Measurements from ENCODE around the gene SHLD2. TPM values are rescaled to one million over a fixed set of nuclear protein-coding genes. Genes with fewer than 3 reads are reported as not detected.

The SHLD2 gene
- total and polyA plus RNA-seq, 2 of the 13 experiments (the other 11 are each of a cell fraction or from before 2014, with no cell fraction given), result 25.7 to 53.7 TPM

DNA sequence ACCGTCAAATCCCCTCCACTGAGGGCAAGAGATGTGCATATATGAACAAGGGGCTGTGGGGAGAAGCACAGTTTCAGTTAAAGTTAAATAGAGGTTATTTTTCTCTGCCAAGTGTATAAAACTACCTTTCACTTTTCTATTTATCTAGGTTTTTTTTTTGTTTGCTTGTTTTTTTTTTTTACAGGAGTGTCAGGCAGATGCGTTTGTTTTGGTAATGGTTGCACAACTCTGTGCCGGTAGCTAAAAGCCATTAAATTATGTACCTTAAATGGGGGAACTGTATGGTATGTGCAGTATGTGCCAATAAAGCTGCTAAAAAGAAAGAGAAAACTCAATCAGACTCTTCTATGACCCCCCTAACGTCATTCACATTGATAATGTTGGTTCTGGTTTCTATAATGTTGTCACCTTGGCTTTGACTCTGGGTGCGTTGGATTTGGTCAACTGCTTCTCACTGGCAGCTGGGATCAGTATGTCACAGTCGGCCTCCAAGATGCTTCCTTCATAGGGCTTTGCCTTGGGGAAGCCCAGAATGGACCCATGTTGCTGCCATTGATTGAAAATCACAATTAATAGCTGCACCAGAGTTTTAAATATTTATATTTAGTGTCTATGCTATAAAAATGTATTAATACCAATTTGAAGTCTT lies 34.6 kb upstream of the SHLD2 start (continued):
- TF ChIP-seq TEAD3 (CRISPR knock-in tag; optimal IDR thresholded peaks at IDR 0.05; ENCODE audit: borderline replicate concordance) (no peak), ZNF501 (CRISPR knock-in tag; IDR thresholded peaks at IDR 0.05) (no peak), ZFP36L1 (CRISPR knock-in tag; IDR thresholded peaks at IDR 0.05) (no peak), SOX5 (CRISPR knock-in tag; IDR thresholded peaks at IDR 0.05; ENCODE audit: borderline replicate concordance) (0 out of 2 replicates have a peak, but pooled peaks have one; percentile 13), REXO4 (CRISPR knock-in tag; IDR thresholded peaks at IDR 0.05; ENCODE audit: borderline replicate concordance) (no peak), EP300 (IDR thresholded peaks at IDR 0.05; ENCODE audit: low read depth in 2 of 2, low read length in 2 of 2) (peak in 1 of 2 experiments; percentile 19; a peak in 1 of 4 replicates), EP300 (CRISPR knock-in tag; IDR thresholded peaks at IDR 0.05; ENCODE audit: borderline replicate concordance) (no peak), ZNF792 (CRISPR knock-in tag; IDR thresholded peaks at IDR 0.05) (no peak), ZNF256 (CRISPR knock-in tag; conservative IDR thresholded peaks at IDR 0.05) (no peak), ATF7-NPFF (CRISPR knock-in tag; IDR thresholded peaks at IDR 0.05; ENCODE audit: low read depth) (no peak)
- TF ChIP-seq, protein P1, sequence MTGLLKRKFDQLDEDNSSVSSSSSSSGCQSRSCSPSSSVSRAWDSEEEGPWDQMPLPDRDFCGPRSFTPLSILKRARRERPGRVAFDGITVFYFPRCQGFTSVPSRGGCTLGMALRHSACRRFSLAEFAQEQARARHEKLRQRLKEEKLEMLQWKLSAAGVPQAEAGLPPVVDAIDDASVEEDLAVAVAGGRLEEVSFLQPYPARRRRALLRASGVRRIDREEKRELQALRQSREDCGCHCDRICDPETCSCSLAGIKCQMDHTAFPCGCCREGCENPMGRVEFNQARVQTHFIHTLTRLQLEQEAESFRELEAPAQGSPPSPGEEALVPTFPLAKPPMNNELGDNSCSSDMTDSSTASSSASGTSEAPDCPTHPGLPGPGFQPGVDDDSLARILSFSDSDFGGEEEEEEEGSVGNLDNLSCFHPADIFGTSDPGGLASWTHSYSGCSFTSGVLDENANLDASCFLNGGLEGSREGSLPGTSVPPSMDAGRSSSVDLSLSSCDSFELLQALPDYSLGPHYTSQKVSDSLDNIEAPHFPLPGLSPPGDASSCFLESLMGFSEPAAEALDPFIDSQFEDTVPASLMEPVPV (CRISPR knock-in tag; IDR thresholded peaks at IDR 0.05), result no peak
- TF ChIP-seq, protein P2, sequence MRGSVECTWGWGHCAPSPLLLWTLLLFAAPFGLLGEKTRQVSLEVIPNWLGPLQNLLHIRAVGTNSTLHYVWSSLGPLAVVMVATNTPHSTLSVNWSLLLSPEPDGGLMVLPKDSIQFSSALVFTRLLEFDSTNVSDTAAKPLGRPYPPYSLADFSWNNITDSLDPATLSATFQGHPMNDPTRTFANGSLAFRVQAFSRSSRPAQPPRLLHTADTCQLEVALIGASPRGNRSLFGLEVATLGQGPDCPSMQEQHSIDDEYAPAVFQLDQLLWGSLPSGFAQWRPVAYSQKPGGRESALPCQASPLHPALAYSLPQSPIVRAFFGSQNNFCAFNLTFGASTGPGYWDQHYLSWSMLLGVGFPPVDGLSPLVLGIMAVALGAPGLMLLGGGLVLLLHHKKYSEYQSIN (CRISPR knock-in tag; IDR thresholded peaks at IDR 0.05; ENCODE audit: borderline replicate concordance), result no peak
- TF ChIP-seq, protein P3, sequence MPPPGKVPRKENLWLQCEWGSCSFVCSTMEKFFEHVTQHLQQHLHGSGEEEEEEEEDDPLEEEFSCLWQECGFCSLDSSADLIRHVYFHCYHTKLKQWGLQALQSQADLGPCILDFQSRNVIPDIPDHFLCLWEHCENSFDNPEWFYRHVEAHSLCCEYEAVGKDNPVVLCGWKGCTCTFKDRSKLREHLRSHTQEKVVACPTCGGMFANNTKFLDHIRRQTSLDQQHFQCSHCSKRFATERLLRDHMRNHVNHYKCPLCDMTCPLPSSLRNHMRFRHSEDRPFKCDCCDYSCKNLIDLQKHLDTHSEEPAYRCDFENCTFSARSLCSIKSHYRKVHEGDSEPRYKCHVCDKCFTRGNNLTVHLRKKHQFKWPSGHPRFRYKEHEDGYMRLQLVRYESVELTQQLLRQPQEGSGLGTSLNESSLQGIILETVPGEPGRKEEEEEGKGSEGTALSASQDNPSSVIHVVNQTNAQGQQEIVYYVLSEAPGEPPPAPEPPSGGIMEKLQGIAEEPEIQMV (CRISPR knock-in tag; IDR thresholded peaks at IDR 0.05; ENCODE audit: low read depth), result no peak
- TF ChIP-seq, protein P4, sequence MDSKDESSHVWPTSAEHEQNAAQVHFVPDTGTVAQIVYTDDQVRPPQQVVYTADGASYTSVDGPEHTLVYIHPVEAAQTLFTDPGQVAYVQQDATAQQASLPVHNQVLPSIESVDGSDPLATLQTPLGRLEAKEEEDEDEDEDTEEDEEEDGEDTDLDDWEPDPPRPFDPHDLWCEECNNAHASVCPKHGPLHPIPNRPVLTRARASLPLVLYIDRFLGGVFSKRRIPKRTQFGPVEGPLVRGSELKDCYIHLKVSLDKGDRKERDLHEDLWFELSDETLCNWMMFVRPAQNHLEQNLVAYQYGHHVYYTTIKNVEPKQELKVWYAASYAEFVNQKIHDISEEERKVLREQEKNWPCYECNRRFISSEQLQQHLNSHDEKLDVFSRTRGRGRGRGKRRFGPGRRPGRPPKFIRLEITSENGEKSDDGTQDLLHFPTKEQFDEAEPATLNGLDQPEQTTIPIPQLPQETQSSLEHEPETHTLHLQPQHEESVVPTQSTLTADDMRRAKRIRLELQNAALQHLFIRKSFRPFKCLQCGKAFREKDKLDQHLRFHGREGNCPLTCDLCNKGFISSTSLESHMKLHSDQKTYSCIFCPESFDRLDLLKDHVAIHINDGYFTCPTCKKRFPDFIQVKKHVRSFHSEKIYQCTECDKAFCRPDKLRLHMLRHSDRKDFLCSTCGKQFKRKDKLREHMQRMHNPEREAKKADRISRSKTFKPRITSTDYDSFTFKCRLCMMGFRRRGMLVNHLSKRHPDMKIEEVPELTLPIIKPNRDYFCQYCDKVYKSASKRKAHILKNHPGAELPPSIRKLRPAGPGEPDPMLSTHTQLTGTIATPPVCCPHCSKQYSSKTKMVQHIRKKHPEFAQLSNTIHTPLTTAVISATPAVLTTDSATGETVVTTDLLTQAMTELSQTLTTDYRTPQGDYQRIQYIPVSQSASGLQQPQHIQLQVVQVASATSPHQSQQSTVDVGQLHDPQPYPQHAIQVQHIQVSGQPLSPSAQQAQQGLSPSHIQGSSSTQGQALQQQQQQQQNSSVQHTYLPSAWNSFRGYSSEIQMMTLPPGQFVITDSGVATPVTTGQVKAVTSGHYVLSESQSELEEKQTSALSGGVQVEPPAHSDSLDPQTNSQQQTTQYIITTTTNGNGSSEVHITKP (CRISPR knock-in tag; IDR thresholded peaks at IDR 0.05; ENCODE audit: low read depth), result no peak
- TF ChIP-seq, protein P5, sequence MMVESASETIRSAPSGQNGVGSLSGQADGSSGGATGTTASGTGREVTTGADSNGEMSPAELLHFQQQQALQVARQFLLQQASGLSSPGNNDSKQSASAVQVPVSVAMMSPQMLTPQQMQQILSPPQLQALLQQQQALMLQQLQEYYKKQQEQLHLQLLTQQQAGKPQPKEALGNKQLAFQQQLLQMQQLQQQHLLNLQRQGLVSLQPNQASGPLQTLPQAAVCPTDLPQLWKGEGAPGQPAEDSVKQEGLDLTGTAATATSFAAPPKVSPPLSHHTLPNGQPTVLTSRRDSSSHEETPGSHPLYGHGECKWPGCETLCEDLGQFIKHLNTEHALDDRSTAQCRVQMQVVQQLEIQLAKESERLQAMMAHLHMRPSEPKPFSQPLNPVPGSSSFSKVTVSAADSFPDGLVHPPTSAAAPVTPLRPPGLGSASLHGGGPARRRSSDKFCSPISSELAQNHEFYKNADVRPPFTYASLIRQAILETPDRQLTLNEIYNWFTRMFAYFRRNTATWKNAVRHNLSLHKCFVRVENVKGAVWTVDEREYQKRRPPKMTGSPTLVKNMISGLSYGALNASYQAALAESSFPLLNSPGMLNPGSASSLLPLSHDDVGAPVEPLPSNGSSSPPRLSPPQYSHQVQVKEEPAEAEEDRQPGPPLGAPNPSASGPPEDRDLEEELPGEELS (CRISPR knock-in tag; IDR thresholded peaks at IDR 0.05), result 0 out of 2 replicates have a peak, but pooled peaks have one; percentile 21
- TF ChIP-seq, protein P6, sequence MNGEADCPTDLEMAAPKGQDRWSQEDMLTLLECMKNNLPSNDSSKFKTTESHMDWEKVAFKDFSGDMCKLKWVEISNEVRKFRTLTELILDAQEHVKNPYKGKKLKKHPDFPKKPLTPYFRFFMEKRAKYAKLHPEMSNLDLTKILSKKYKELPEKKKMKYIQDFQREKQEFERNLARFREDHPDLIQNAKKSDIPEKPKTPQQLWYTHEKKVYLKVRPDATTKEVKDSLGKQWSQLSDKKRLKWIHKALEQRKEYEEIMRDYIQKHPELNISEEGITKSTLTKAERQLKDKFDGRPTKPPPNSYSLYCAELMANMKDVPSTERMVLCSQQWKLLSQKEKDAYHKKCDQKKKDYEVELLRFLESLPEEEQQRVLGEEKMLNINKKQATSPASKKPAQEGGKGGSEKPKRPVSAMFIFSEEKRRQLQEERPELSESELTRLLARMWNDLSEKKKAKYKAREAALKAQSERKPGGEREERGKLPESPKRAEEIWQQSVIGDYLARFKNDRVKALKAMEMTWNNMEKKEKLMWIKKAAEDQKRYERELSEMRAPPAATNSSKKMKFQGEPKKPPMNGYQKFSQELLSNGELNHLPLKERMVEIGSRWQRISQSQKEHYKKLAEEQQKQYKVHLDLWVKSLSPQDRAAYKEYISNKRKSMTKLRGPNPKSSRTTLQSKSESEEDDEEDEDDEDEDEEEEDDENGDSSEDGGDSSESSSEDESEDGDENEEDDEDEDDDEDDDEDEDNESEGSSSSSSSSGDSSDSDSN (CRISPR knock-in tag; IDR thresholded peaks at IDR 0.05), result no peak
